SK-N-SH (cell line): ENCODE measurements around the gene NFKB2.

Source experiments
- CTCF ChIP-seq: fragments of 200-600 bp; sonication (generic); IDR thresholded peaks from 2 replicates; pipeline ENCODE4 v1.6.1; 2017; ENCODE audit warnings: antibody characterized with exemption, mild to moderate bottlenecking, moderate library complexity
- ELF1 ChIP-seq: IDR thresholded peaks from 2 replicates; pipeline ENCODE4 v1.4.0; 2012
- POLR2AphosphoS5 ChIP-seq: IDR thresholded peaks from 2 replicates; pipeline ENCODE4 v1.6.1; 2012; ENCODE audit warnings: low read depth, low read length
- TEAD4 ChIP-seq: IDR thresholded peaks from 2 replicates; pipeline ENCODE4 v1.4.0; 2012; ENCODE audit warnings: mild to moderate bottlenecking, borderline replicate concordance; ENCODE audit not compliant: insufficient read depth

GRCh38 chr10:102434394-102435132 lies 39.1 kb downstream of the NFKB2 start:
- no peak for TF ChIP-seq TEAD4
- TF ChIP-seq CTCF, result no peak
- no peak for TF ChIP-seq ELF1
- no peak for TF ChIP-seq POLR2AphosphoS5
